ENCODE data around the gene AATF.

DNA sequence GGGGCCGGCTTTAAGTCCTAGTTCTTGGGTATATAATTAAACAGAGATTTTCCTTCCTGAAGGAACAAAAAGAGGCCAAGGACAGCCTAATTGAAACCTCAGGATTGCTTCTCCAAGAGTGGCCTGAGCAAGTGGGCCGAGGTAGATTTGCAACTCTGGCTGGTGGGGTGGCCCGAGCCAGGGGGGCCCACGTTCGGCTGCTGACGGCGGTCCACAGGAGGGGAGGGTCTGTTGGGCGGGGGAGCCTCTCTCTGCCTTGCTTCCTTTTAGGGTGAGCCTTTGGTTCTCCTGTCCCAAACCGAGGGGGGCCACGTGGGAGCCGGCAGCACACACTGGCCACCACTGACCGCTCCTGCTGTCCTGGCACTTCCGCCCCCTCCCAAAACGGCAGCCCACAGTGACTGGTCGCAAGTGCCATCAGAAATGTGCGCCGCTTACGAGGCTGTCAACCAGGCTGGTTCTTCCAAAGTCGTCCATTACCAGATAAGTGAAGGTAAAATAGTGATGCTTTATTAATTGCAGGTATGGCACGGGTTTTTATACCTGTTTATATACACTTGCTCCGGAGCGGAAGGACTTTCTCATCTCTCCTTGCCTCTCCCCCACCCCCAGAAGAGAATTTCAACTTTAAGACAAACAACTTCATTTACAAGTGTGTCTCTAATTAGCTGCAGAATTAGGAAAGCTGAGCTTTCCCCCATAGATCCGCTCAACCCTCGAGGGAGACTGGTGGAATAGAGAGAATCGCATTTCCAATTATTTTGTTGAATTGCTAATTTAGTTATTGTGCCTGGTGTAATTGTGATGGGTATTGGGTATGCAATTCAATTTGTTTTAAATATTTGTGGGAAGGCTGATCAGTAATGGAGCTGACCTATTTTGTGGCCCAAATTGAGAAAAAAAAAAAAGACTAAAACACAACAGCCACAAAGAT, 117.8 kb downstream of the AATF start:
- TF ChIP-seq, protein P1, sequence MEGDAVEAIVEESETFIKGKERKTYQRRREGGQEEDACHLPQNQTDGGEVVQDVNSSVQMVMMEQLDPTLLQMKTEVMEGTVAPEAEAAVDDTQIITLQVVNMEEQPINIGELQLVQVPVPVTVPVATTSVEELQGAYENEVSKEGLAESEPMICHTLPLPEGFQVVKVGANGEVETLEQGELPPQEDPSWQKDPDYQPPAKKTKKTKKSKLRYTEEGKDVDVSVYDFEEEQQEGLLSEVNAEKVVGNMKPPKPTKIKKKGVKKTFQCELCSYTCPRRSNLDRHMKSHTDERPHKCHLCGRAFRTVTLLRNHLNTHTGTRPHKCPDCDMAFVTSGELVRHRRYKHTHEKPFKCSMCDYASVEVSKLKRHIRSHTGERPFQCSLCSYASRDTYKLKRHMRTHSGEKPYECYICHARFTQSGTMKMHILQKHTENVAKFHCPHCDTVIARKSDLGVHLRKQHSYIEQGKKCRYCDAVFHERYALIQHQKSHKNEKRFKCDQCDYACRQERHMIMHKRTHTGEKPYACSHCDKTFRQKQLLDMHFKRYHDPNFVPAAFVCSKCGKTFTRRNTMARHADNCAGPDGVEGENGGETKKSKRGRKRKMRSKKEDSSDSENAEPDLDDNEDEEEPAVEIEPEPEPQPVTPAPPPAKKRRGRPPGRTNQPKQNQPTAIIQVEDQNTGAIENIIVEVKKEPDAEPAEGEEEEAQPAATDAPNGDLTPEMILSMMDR (IDR thresholded peaks at IDR 0.05 in 8 of 11, conservative IDR thresholded peaks at IDR 0.05 in 3 of 11): no peak
- TF ChIP-seq POLR2AphosphoS5 (IDR thresholded peaks at IDR 0.05) (no peak), POLR2A (IDR thresholded peaks at IDR 0.05) (no peak)
